ENCODE results near the gene PPP1R2C.

DNA sequence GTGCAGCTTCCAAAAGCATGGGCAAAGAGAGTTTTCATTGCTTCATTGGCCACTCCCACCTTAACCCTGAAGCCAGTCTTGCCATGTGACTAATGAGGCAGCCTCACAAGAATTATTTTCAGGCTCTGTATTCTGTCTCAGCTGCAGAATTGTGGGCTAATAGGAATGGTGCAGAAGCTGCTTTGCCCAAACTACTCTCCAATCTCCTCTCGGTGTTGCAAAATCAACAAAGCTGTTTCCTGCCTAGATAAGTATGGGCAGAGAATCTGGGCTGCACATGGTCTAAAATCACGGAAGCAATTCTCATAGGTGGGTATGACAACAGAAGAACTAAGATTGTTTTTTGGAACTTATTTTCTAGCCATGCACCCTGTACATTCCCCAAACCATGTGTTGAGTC, 31.4 kb downstream of the PPP1R2C start:
- TF ChIP-seq, protein P1, sequence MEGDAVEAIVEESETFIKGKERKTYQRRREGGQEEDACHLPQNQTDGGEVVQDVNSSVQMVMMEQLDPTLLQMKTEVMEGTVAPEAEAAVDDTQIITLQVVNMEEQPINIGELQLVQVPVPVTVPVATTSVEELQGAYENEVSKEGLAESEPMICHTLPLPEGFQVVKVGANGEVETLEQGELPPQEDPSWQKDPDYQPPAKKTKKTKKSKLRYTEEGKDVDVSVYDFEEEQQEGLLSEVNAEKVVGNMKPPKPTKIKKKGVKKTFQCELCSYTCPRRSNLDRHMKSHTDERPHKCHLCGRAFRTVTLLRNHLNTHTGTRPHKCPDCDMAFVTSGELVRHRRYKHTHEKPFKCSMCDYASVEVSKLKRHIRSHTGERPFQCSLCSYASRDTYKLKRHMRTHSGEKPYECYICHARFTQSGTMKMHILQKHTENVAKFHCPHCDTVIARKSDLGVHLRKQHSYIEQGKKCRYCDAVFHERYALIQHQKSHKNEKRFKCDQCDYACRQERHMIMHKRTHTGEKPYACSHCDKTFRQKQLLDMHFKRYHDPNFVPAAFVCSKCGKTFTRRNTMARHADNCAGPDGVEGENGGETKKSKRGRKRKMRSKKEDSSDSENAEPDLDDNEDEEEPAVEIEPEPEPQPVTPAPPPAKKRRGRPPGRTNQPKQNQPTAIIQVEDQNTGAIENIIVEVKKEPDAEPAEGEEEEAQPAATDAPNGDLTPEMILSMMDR (IDR thresholded peaks at IDR 0.05): no peak
- no peak for TF ChIP-seq POLR2A (IDR thresholded peaks at IDR 0.05)

Measured in adrenal gland (tissue), 5 donors.